Gastrocnemius medialis (tissue), 4 donors: Measurements from ENCODE around the gene TEX2. TPM values are rescaled to one million over a fixed set of nuclear protein-coding genes. Genes with fewer than 3 reads are reported as not detected.

Experiments used
- ATAC-seq, 2 donors: fragments of 150-250 bp; one replicate each; pipeline ENCODE4 v1.9.1; 2016
- DNase-seq, 2 donors: peaks; one replicate each; pipeline ENCODE4 v3.0.0-alpha.2; 2019
- H3K27ac ChIP-seq, 4 donors: fragments of 200-600 bp; sonication (generic); 1 replicate in 1 of 4; 2 replicates in 3 of 4; pipeline ENCODE4 v1.5.1; 2016 to 2018; ENCODE audit warnings: mild to moderate bottlenecking in 2 of 4, moderate library complexity in 1 of 4
- H3K27me3 ChIP-seq, 3 donors: fragments of 200-600 bp; sonication (generic) in 2 of 3; 1 replicate in 1 of 3; 2 replicates in 2 of 3; pipeline versions ENCODE4 v1.5.1 to v1.6.0; 2016 to 2019; ENCODE audit warnings: mild to moderate bottlenecking in 1 of 3, moderate library complexity in 1 of 3
- H3K36me3 ChIP-seq, 2 donors: fragments of 200-600 bp; sonication (generic) in 1 of 2; one replicate each; pipeline ENCODE4 v1.5.1; 2017 to 2018
- H3K4me1 ChIP-seq, 2 donors: fragments of 200-600 bp; sonication (generic) in 1 of 2; one replicate each; pipeline ENCODE4 v1.5.1; 2016 to 2017; ENCODE audit warnings: mild to moderate bottlenecking in 2 of 2
- H3K4me3 ChIP-seq, 4 donors: fragments of 200-600 bp; sonication (generic) in 3 of 4; 1 replicate in 1 of 4; 2 replicates in 3 of 4; pipeline ENCODE4 v1.5.1; 2016 to 2019; ENCODE audit warnings: mild to moderate bottlenecking in 2 of 4
- H3K9me3 ChIP-seq, 3 donors: fragments of 200-600 bp; sonication (generic) in 2 of 3; 1 replicate in 1 of 3; 2 replicates in 2 of 3; pipeline ENCODE4 v1.5.1; 2016 to 2019
- CTCF ChIP-seq, 5 experiments: fragments of 450-650 bp in 3 of 5; fragments of 200-600 bp in 2 of 5; sonication (generic) in 2 of 5; IDR thresholded peaks in 4 of 5; conservative IDR thresholded peaks in 1 of 5; 1 replicate in 4 of 5; 2 replicates in 1 of 5; pipeline ENCODE4 v1.5.1; 2016 to 2019; ENCODE audit warnings: antibody characterized with exemption in 5 of 5, mild to moderate bottlenecking in 3 of 5, moderate library complexity in 3 of 5
- POLR2A ChIP-seq, 2 donors: fragments of 450-650 bp; IDR thresholded peaks; one replicate each; pipeline ENCODE4 v1.6.1; 2017; ENCODE audit warnings: antibody characterized with exemption in 2 of 2, mild to moderate bottlenecking in 2 of 2, moderate library complexity in 2 of 2
- in situ Hi-C, 4 donors: fragments of 200-750 bp; cut with MboI; loops; one replicate each; pipeline versions ENCODE4 v1.15.0 to v1.8.0; 2017; ENCODE audit warnings: low sequenced_read_pairs in 4 of 4
- intact Hi-C: fragments of 100-400 bp; cut with DNase I; formaldehyde crosslinking; loops from one replicate; pipeline ENCODE4 v1.15.1; 2023; ENCODE audit warnings: low total_unique reads
- total RNA-seq, 4 donors: library from RNA; depleted of rRNA; stranded (reverse); fragments of >200 nt; gene quantifications; one replicate each; pipeline versions ENCODE4 v1.1.0 to v1.2.3, GENCODE V29; 2016

The TEX2 gene
- total RNA-seq, 4 donors from 2014 or later = 39.0 to 91.1 (median 77.4) TPM

- H3K4me3 ChIP-seq = no peak overlapping the region
- no peaks in the 10 kb centered on the region for H3K36me3 ChIP-seq
- no peak for TF ChIP-seq POLR2A (IDR thresholded peaks at IDR 0.05)
- TF ChIP-seq CTCF (IDR thresholded peaks at IDR 0.05 in 4 of 5, conservative IDR thresholded peaks at IDR 0.05 in 1 of 5) = no peak
- peaks cover 95 to 99% of the 10 kb centered on the region in 2 donors for H3K4me1 ChIP-seq
- H3K27me3 ChIP-seq = no peaks in the 10 kb centered on the region
- ATAC-seq (no peak), DNase-seq (no peak)
- peak overlapping the region; percentile 98 to 99 (median 98) for H3K27ac ChIP-seq
- no peaks in the 10 kb centered on the region for H3K9me3 ChIP-seq
- in situ Hi-C loops = no loop called here
- intact Hi-C loops = no loop called here
These were observed 108.3 kb downstream of the TEX2 start for GRCh38 chr17:64154717-64155116.

GRCh38 chr17:64154313-64154695, 108.8 kb downstream of the TEX2 start:
- DNase-seq = no peak
- in situ Hi-C loops = no loop called here
- TF ChIP-seq POLR2A (IDR thresholded peaks at IDR 0.05) (no peak), CTCF (IDR thresholded peaks at IDR 0.05 in 4 of 5, conservative IDR thresholded peaks at IDR 0.05 in 1 of 5) (no peak)
- peaks cover 91 to 99% of the 10 kb centered on the region in 2 donors for H3K4me1 ChIP-seq
- no peak for ATAC-seq
- no peaks in the 10 kb centered on the region for H3K36me3 ChIP-seq
- H3K27ac ChIP-seq = peak overlapping the region; percentile 98 to 99 (median 98)
- no peak overlapping the region for H3K4me3 ChIP-seq
- H3K27me3 ChIP-seq = no peaks in the 10 kb centered on the region
- intact Hi-C loops = no loop called here
- H3K9me3 ChIP-seq = no peaks in the 10 kb centered on the region

GRCh38 chr17:64153565-64154312, 109.3 kb downstream of the TEX2 start:
- no peak overlapping the region for H3K4me3 ChIP-seq
- no peaks in the 10 kb centered on the region for H3K27me3 ChIP-seq
- H3K9me3 ChIP-seq = no peaks in the 10 kb centered on the region
- H3K36me3 ChIP-seq = no peaks in the 10 kb centered on the region
- in situ Hi-C loops (no loop called here), intact Hi-C loops (no loop called here)
- ATAC-seq (no peak), DNase-seq (no peak)
- TF ChIP-seq POLR2A (IDR thresholded peaks at IDR 0.05) = no peak
- no peak for TF ChIP-seq CTCF (IDR thresholded peaks at IDR 0.05 in 4 of 5, conservative IDR thresholded peaks at IDR 0.05 in 1 of 5)
- peak overlapping the region; percentile 98 to 99 (median 98) for H3K27ac ChIP-seq
- H3K4me1 ChIP-seq = peaks cover 85 to 99% of the 10 kb centered on the region in 2 donors

- H3K27me3 ChIP-seq = no peaks in the 10 kb centered on the region
- TF ChIP-seq POLR2A (IDR thresholded peaks at IDR 0.05) (no peak), CTCF (IDR thresholded peaks at IDR 0.05 in 4 of 5, conservative IDR thresholded peaks at IDR 0.05 in 1 of 5) (no peak)
- H3K9me3 ChIP-seq = no peaks in the 10 kb centered on the region
- ATAC-seq (no peak), DNase-seq (no peak)
- in situ Hi-C loops = no loop called here
- peaks cover 84 to 99% of the 10 kb centered on the region in 2 donors for H3K4me1 ChIP-seq
- H3K27ac ChIP-seq = peak overlapping the region; percentile 98 to 99 (median 98)
- intact Hi-C loops = no loop called here
- H3K4me3 ChIP-seq = no peak overlapping the region
- H3K36me3 ChIP-seq = no peaks in the 10 kb centered on the region
These were observed 110.5 kb downstream of the TEX2 start for GRCh38 chr17:64152428-64153125.
